HCT116 (cell line): ENCODE measurements around the gene PKP2. TPM values are rescaled to one million over a fixed set of nuclear protein-coding genes. Genes with fewer than 3 reads are reported as not detected.

Source experiments
- ATAC-seq: fragments of 200-7000 bp; cut with Tn5 transposase; 2 replicates; pipeline ENCODE4 v1.9.1; 2020; ENCODE audit warnings: mild to moderate bottlenecking, moderate library complexity
- BruUV-seq: library from RNA; stranded (reverse); fragments of 400-500 nt; replicated peaks from 2 replicates; lab custom pipeline; 2021; lab: Mats Ljungman, UMichigan
- CTCF ChIA-PET: fragments of 300-600 bp; sonication (Branson Sonifier 250); formaldehyde crosslinking; loops from one replicate; lab custom pipeline; 2021; ENCODE audit warnings: antibody characterized with exemption; lab: Charles Lee
- POLR2A ChIA-PET: fragments of 300-600, 350-600 bp; sonication (Branson Sonifier 250); formaldehyde crosslinking; loops from one replicate; lab custom pipeline; 2021; ENCODE audit warnings: antibody characterized with exemption; lab: Charles Lee
- RAD21 ChIA-PET, 2 experiments: fragments of 300-600 bp; sonication (Branson Sonifier 250); formaldehyde crosslinking; loops; one replicate each; lab custom pipeline; 2023; ENCODE audit warnings: low total read pairs in 2 of 2; ENCODE audit not compliant: uncharacterized antibody in 2 of 2, unreplicated experiment in 2 of 2, low non-redundant PET in 1 of 2; lab: Charles Lee
- DNase-seq: peaks from one replicate; pipeline ENCODE4 v3.0.0-alpha.2; 2010; ENCODE audit warnings: low read depth, low spot score
- H2AFZ ChIP-seq: fragments of 200-600 bp; shearing (Covaris generic), sonication (generic); 2 replicates; pipeline ENCODE4 v1.6.1; 2017; ENCODE audit warnings: low read depth, mixed run types, mixed read lengths, antibody characterized with exemption, low read length; ENCODE audit not compliant: poor library complexity, severe bottlenecking
- H3K27ac ChIP-seq: 2 replicates; pipeline ENCODE4 v1.5.1; 2012; ENCODE audit warnings: low read depth, low read length
- H3K27me3 ChIP-seq: fragments of 200-600 bp; sonication (generic); 2 replicates; pipeline ENCODE4 v1.6.1; 2016; ENCODE audit warnings: mixed run types, low read length, mixed read lengths; ENCODE audit not compliant: insufficient read depth
- H3K36me3 ChIP-seq, 2 experiments: fragments of 200-500 bp in 1 of 2; fragments of 200-600 bp in 1 of 2; sonication (Bioruptor generic) in 1 of 2; sonication (generic) in 1 of 2; 2 replicates each; pipeline versions ENCODE4 v1.5.1 to v1.6.1; 2014 to 2016; ENCODE audit warnings: low read length in 2 of 2, inconsistent platforms in 1 of 2, mixed read lengths in 1 of 2, mixed run types in 1 of 2; ENCODE audit not compliant: insufficient read depth in 2 of 2, control insufficient read depth in 1 of 2
- H3K4me1 ChIP-seq, 2 experiments: fragments of 200-600 bp in 1 of 2; sonication (generic) in 1 of 2; 2 replicates each; pipeline versions ENCODE4 v1.5.1 to v1.6.1; 2012 to 2017; ENCODE audit warnings: low read length in 2 of 2, inconsistent platforms in 1 of 2, mild to moderate bottlenecking in 1 of 2, mixed read lengths in 1 of 2, mixed run types in 1 of 2, moderate library complexity in 1 of 2; ENCODE audit not compliant: insufficient read depth in 2 of 2, control insufficient read depth in 1 of 2
- H3K4me2 ChIP-seq: fragments of 200-600 bp; sonication (generic); 2 replicates; pipeline ENCODE4 v1.6.1; 2017; ENCODE audit warnings: mixed run types, low read length, mixed read lengths
- H3K4me3 ChIP-seq, 2 experiments: fragments of 200-600 bp in 1 of 2; sonication (generic) in 1 of 2; replicated peaks in 1 of 2; 2 replicates each; pipeline ENCODE4 v1.5.1; 2011 to 2016; ENCODE audit warnings: low read length in 2 of 2, control low read depth in 1 of 2, low read depth in 1 of 2, mild to moderate bottlenecking in 1 of 2, mixed read lengths in 1 of 2, mixed run types in 1 of 2
- H3K79me2 ChIP-seq: fragments of 200-600 bp; sonication (generic); 2 replicates; pipeline ENCODE4 v1.6.1; 2017; ENCODE audit warnings: mild to moderate bottlenecking, mixed run types, low read length, moderate library complexity, mixed read lengths; ENCODE audit not compliant: insufficient read depth
- H3K9ac ChIP-seq: fragments of 200-600 bp; sonication (generic); 2 replicates; pipeline ENCODE4 v1.6.1; 2016; ENCODE audit warnings: low read length, mixed read lengths
- H3K9me2 ChIP-seq: fragments of 200-600 bp; sonication (generic), shearing (Covaris generic); 2 replicates; pipeline ENCODE4 v1.6.1; 2017; ENCODE audit warnings: mixed run types, mild to moderate bottlenecking, moderate library complexity; ENCODE audit not compliant: insufficient read depth
- H3K9me3 ChIP-seq, 2 experiments: fragments of 200-500 bp in 1 of 2; fragments of 200-600 bp in 1 of 2; sonication (Bioruptor generic) in 1 of 2; sonication (generic) in 1 of 2; 2 replicates each; pipeline ENCODE4 v1.6.1; 2014 to 2017; ENCODE audit warnings: low read length in 2 of 2, mixed read lengths in 2 of 2, inconsistent platforms in 1 of 2, low read depth in 1 of 2, mild to moderate bottlenecking in 1 of 2, mixed run types in 1 of 2, moderate library complexity in 1 of 2; ENCODE audit not compliant: control insufficient read depth in 1 of 2, insufficient read depth in 1 of 2
- H4K20me1 ChIP-seq: fragments of 200-600 bp; sonication (generic), shearing (Covaris generic); 2 replicates; pipeline ENCODE4 v1.6.1; 2017; ENCODE audit warnings: mixed run types, mild to moderate bottlenecking, moderate library complexity; ENCODE audit not compliant: insufficient read depth
- CTCF ChIP-seq, 3 experiments: fragments of 200-600 bp in 1 of 3; sonication (generic) in 1 of 3; IDR thresholded peaks in 2 of 3; conservative IDR thresholded peaks in 1 of 3; 2 replicates each; pipeline ENCODE4 v1.5.1; 2012 to 2017; ENCODE audit warnings: low read depth in 2 of 3, low read length in 2 of 3, antibody characterized with exemption in 1 of 3, borderline replicate concordance in 1 of 3, control low read depth in 1 of 3, mild to moderate bottlenecking in 1 of 3, mixed read lengths in 1 of 3, mixed run types in 1 of 3, moderate library complexity in 1 of 3; ENCODE audit not compliant: insufficient read depth in 1 of 3
- EGR1 ChIP-seq: IDR thresholded peaks from 2 replicates; pipeline ENCODE4 v1.6.1; 2012; ENCODE audit warnings: low read depth
- ELF1 ChIP-seq: IDR thresholded peaks from 2 replicates; pipeline ENCODE4 v1.6.1; 2012; ENCODE audit warnings: low read depth, borderline replicate concordance
- EZH2 ChIP-seq: fragments of 200-600 bp; sonication (generic); IDR thresholded peaks from 2 replicates; pipeline ENCODE4 v1.6.1; 2017; ENCODE audit warnings: antibody characterized with exemption, mixed run types
- EZH2phosphoT487 ChIP-seq: fragments of 200-600 bp; IDR thresholded peaks from 2 replicates; pipeline ENCODE4 v1.6.1; 2018; ENCODE audit warnings: antibody characterized with exemption, borderline replicate concordance
- FOSL1 ChIP-seq: IDR thresholded peaks from 2 replicates; pipeline ENCODE4 v1.6.1; 2012; ENCODE audit warnings: low read depth
- JUND ChIP-seq: IDR thresholded peaks from 2 replicates; pipeline ENCODE4 v1.6.1; 2012
- POLR2A ChIP-seq: IDR thresholded peaks from 2 replicates; pipeline ENCODE4 v1.7.0; 2011; ENCODE audit warnings: borderline replicate concordance; ENCODE audit not compliant: insufficient read depth, insufficient read length; ENCODE audit errors: extremely low read depth
- POLR2AphosphoS5 ChIP-seq: IDR thresholded peaks from 2 replicates; pipeline ENCODE4 v1.6.1; 2011; ENCODE audit warnings: mild to moderate bottlenecking, low read depth, low read length, moderate library complexity
- SP1 ChIP-seq: IDR thresholded peaks from 2 replicates; pipeline ENCODE4 v1.6.1; 2012; ENCODE audit warnings: low read depth
- ZBTB33 ChIP-seq: IDR thresholded peaks from 2 replicates; pipeline ENCODE4 v1.6.1; 2011; ENCODE audit warnings: mild to moderate bottlenecking, low read length, moderate library complexity; ENCODE audit not compliant: insufficient replicate concordance; ENCODE audit errors: extremely low read depth
- ZFX ChIP-seq: fragments of 450-650 bp; IDR thresholded peaks from 2 replicates; pipeline ENCODE4 v1.6.1; 2017
- ZNF274 ChIP-seq: fragments of 200-500 bp; sonication (Bioruptor generic); IDR thresholded peaks from 2 replicates; pipeline ENCODE4 v1.6.1; 2014; ENCODE audit warnings: mild to moderate bottlenecking, low read depth, low read length, inconsistent platforms
- intact Hi-C: fragments of 100-400 bp; cut with micrococcal nuclease; formaldehyde crosslinking; loops from 2 replicates; pipeline ENCODE4 v1.10.0; 2022
- total RNA-seq: library from RNA; stranded (reverse); gene quantifications from one replicate; pipeline ENCODE4 v1.2.1, GENCODE V29; 2021; ENCODE audit not compliant: unreplicated experiment
- TF ChIP-seq, protein P1 (sequence below): IDR thresholded peaks from 2 replicates; pipeline ENCODE4 v1.6.1; 2012; ENCODE audit warnings: low read depth

The PKP2 gene
- total RNA-seq, 1 experiment from 2014 or later: 21.5 TPM

GRCh38 chr12:32828120-32828519 is 68.5 kb downstream of the PKP2 start:
- Histone ChIP-seq H3K36me3 (no peaks in the 10 kb centered on the region), H3K4me3 (no peak overlapping the region), H3K9me3 (no peaks in the 10 kb centered on the region), H3K79me2 (no peaks in the 10 kb centered on the region), H3K27ac (no peak overlapping the region), H4K20me1 (no peaks in the 10 kb centered on the region), H3K9me2 (no peaks in the 10 kb centered on the region), H3K27me3 (no peaks in the 10 kb centered on the region), H3K4me1 (no peaks in the 10 kb centered on the region), H3K9ac (no peak overlapping the region), H3K4me2 (no peak overlapping the region), H2AFZ (no peak overlapping the region)
- ATAC-seq (no peak), DNase-seq (no peak)
- TF ChIP-seq ZFX (no peak), SP1 (no peak), ZBTB33 (no peak), CTCF (IDR thresholded peaks at IDR 0.05 in 2 of 3, conservative IDR thresholded peaks at IDR 0.05 in 1 of 3; ENCODE audit: borderline replicate concordance in 1 of 3, insufficient read depth in 1 of 3, low read depth in 2 of 3, low read length in 2 of 3) (no peak), EGR1 (no peak), FOSL1 (no peak), JUND (no peak), ELF1 (no peak), ZNF274 (no peak), EZH2 (no peak), EZH2phosphoT487 (no peak), POLR2AphosphoS5 (no peak), POLR2A (no peak)
- TF ChIP-seq, protein P1, sequence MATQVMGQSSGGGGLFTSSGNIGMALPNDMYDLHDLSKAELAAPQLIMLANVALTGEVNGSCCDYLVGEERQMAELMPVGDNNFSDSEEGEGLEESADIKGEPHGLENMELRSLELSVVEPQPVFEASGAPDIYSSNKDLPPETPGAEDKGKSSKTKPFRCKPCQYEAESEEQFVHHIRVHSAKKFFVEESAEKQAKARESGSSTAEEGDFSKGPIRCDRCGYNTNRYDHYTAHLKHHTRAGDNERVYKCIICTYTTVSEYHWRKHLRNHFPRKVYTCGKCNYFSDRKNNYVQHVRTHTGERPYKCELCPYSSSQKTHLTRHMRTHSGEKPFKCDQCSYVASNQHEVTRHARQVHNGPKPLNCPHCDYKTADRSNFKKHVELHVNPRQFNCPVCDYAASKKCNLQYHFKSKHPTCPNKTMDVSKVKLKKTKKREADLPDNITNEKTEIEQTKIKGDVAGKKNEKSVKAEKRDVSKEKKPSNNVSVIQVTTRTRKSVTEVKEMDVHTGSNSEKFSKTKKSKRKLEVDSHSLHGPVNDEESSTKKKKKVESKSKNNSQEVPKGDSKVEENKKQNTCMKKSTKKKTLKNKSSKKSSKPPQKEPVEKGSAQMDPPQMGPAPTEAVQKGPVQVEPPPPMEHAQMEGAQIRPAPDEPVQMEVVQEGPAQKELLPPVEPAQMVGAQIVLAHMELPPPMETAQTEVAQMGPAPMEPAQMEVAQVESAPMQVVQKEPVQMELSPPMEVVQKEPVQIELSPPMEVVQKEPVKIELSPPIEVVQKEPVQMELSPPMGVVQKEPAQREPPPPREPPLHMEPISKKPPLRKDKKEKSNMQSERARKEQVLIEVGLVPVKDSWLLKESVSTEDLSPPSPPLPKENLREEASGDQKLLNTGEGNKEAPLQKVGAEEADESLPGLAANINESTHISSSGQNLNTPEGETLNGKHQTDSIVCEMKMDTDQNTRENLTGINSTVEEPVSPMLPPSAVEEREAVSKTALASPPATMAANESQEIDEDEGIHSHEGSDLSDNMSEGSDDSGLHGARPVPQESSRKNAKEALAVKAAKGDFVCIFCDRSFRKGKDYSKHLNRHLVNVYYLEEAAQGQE: no peak
- no TSS peak for BruUV-seq
- ChIA-PET RAD21 (no interaction called here), CTCF (no interaction called here), POLR2A (no interaction called here)
- intact Hi-C loops: no loop called here
